GM12864 (cell line): Measurements from ENCODE around the gene KRTAP5-6.
A peak's percentile ranks its signal among the peaks of the same experiment; 100 is the strongest.

Source experiments
- DNase-seq: peaks from one replicate; pipeline ENCODE4 v3.0.0-alpha.2; 2011; ENCODE audit warnings: low read depth
- H3K4me3 ChIP-seq: 2 replicates; pipeline ENCODE4 v1.5.1; 2011; ENCODE audit warnings: mild to moderate bottlenecking, low read depth, low read length, control low read depth
- CTCF ChIP-seq: IDR thresholded peaks from 2 replicates; pipeline ENCODE4 v1.5.1; 2011; ENCODE audit warnings: low read depth, mild to moderate bottlenecking, moderate library complexity, low read length, control low read depth, inconsistent platforms; ENCODE audit errors: missing control alignments

Gene KRTAP5-6

GRCh38 chr11:1651411-1651980 is 45.5 kb upstream of the KRTAP5-6 start:
- H3K4me3 ChIP-seq = no peak overlapping the region
- no peak for DNase-seq
- no peak for TF ChIP-seq CTCF

GRCh38 chr11:1652026-1652425 is 45.0 kb upstream of the KRTAP5-6 start:
- no peak for DNase-seq
- no peak for TF ChIP-seq CTCF
- H3K4me3 ChIP-seq = no peak overlapping the region

GRCh38 chr11:1652442-1652770 is 44.6 kb upstream of the KRTAP5-6 start:
- no peak for DNase-seq
- H3K4me3 ChIP-seq = no peak overlapping the region

GRCh38 chr11:1652771-1653540 is 44.0 kb upstream of the KRTAP5-6 start:
- no peak for DNase-seq
- no peak overlapping the region for H3K4me3 ChIP-seq
- TF ChIP-seq CTCF = peak; percentile 86

More at GRCh38 chr11:1652442-1652770, 44.6 kb upstream of the KRTAP5-6 start:
- no peak for TF ChIP-seq CTCF

- no peak for TF ChIP-seq CTCF
- no peak overlapping the region for H3K4me3 ChIP-seq
These were observed 43.2 kb upstream of the KRTAP5-6 start for GRCh38 chr11:1653541-1654387.

GRCh38 chr11:1654388-1655167 is 42.4 kb upstream of the KRTAP5-6 start:
- no peak overlapping the region for H3K4me3 ChIP-seq
- no peak for TF ChIP-seq CTCF
- no peak for DNase-seq

More at GRCh38 chr11:1653541-1654387, 43.2 kb upstream of the KRTAP5-6 start:
- DNase-seq = no peak
